T-helper 2 cell treated with Interferon-gamma antibody and Interleukin-4, amounts not matched to agents 100 ng/mL and 5 ng/mL, for 36 hours (primary cell): Measurements from ENCODE around the gene TSGA10. TPM values are rescaled to one million over a fixed set of nuclear protein-coding genes. Genes with fewer than 3 reads are reported as not detected.
"Not testable (repeated sequence)": the region's sequence is repeated elsewhere in the genome, so short reads cannot be mapped to it uniquely, and the experiment has no call there.

ENCODE experiments used
- intact Hi-C: fragments of 100-400 bp; cut with micrococcal nuclease; formaldehyde crosslinking; loops from one replicate; pipeline ENCODE4 v1.15.1; 2023
- total RNA-seq: library from RNA; stranded (reverse); gene quantifications from 2 replicates; pipeline ENCODE4 v1.2.3, GENCODE V29; 2022

TSGA10 gene, protein sequence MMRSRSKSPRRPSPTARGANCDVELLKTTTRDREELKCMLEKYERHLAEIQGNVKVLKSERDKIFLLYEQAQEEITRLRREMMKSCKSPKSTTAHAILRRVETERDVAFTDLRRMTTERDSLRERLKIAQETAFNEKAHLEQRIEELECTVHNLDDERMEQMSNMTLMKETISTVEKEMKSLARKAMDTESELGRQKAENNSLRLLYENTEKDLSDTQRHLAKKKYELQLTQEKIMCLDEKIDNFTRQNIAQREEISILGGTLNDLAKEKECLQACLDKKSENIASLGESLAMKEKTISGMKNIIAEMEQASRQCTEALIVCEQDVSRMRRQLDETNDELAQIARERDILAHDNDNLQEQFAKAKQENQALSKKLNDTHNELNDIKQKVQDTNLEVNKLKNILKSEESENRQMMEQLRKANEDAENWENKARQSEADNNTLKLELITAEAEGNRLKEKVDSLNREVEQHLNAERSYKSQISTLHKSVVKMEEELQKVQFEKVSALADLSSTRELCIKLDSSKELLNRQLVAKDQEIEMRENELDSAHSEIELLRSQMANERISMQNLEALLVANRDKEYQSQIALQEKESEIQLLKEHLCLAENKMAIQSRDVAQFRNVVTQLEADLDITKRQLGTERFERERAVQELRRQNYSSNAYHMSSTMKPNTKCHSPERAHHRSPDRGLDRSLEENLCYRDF
- total RNA-seq, result 2.5 and 3.5 TPM in 2 replicates

DNA sequence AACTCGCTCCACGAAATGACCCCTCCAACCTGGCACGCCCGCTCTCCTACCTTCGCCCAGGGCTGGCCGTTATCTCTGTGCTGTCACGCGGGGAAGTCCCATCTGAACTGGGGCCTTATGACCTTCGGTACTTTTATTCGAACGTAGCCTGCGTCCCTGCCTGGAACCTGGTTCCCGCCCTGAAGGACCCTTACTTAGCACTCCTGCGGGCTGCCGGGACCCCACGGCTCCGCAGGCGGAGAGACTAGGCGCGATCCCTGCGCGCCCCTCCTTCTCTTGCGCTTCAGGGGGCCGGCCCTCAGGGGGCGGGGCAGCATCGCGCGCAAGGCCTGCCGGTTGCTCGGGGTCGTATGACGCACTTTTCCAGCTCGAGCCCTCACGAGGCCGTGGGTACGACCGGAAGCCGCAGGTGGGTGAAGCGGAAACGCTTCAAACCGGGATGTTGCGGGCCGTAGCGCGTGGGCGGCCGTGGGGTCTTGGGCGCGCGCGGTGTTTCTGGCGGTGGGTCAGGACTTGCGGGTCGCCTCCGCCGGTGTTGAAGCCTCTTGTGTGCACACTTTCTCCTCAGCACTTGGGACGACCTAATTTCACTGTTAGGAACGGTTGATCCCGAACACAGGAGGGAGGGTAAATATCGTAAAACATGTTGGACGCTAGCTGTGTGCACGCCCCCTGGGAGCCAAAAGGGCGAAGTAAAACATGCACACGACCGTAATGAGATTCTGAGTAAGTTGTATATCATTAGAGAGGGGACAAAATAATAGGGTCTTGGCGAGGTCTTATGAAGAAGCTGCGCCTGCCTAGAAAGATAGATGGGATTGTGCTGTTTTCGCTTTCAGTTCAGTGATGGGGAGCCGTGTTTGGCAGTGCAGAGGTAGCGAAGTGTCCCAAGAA lies at the start of gene TSGA10, which contains the start of gene LIPT1:
TSS of gene TSGA10 (minus strand) at position 300 of the 894 bp plus-strand sequence. CDS start 45,503 bp downstream, outside the sequence.
TSS of gene LIPT1 (plus strand) at position 325 of the 894 bp plus-strand sequence. CDS start 6,991 bp downstream, outside the sequence.
- intact Hi-C loops, result loop anchor here (1.0 to 10.0 kb wide), 5 partner anchors 14 to 700 kb away; partner anchors contain the start of genes C2orf15, MITD1, MRPL30 and REV1

DNA sequence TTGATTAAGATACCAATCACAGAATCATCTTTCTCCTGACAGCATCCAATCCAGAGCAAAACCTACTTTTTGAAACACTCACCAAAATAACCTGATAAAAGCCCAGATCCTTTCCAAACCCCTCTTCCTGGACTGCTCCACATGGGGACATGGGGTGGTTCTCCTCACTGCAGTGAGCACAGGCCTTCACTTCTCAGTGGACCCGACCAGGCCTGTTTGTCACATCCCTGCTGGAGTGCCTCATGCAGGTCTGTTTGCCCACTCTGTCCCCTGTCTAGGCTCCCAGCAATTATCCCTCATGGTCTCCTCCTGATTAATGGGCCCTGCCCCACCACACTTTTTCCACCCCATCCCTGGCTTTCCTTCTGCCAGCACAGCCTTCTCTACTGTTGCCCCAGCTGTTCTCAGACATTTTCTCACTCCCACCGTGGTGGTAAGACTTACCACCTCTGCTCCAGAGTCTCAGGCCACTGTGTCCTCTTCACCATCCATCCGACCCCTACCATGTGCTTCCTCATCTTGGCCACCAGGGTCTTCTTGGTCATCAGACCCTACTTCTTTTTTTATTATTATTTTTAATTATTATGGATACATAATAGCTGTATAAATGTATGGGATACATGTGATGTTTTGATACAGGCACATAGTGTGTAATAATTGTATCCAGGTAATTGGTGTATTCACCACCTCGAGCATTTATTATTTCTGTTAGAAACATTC lies 47.4 kb upstream of the TSGA10 start:
- intact Hi-C loops, result no loop called here

- intact Hi-C loops, result no loop called here
Measured at GRCh38 chr2:99200076-99200800, 45.5 kb upstream of the TSGA10 start.

- intact Hi-C loops, result no loop called here
Measured at GRCh38 chr2:99198103-99198841, 43.5 kb upstream of the TSGA10 start.

- intact Hi-C loops, result not testable (repeated sequence)
Measured at GRCh38 chr2:99192364-99192763, 37.6 kb upstream of the TSGA10 start.

- intact Hi-C loops, result no loop called here
Measured at GRCh38 chr2:99190548-99190947, 35.8 kb upstream of the TSGA10 start.

DNA sequence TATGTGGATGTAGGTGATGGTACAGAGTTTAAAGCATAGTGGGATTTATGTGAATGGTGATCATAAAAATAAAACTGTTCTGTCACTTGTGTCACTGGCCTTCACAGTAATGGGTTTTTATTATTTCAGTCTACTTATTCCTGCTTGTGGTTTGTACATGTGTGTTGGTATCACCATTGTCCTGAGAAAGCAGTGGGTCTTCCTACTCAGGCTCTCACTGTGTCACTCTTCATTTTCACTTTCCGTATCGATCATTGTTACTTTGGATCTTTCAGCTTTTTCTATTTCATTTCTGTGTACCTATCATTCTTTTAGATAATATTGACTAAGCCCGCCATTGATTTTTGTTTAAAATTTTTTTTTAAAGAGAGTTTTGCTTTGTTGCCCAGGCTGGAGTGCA lies 33.6 kb upstream of the TSGA10 start:
- intact Hi-C loops, result no loop called here

DNA sequence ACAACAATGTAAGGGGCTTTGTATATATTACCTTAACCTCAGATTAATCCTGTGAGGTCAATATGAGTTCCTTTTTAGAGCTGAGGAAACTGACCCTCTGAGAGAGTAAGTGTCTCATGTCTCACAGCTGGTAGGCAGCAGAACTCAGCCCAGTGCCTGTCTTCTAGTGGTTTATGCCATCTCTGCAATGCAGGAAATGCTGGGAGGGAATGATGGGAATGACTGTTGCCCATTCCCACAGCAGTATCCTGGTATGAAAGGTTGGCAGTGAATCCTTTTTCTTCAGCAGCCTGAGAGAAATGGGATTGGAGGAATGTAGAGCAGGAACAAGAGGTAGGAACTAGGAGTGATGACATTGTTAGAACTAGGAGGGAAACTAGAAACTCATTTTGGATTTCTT lies 32.3 kb upstream of the TSGA10 start:
- intact Hi-C loops, result no loop called here

- intact Hi-C loops, result no loop called here
Measured at GRCh38 chr2:99184811-99185210, 30.1 kb upstream of the TSGA10 start.

DNA sequence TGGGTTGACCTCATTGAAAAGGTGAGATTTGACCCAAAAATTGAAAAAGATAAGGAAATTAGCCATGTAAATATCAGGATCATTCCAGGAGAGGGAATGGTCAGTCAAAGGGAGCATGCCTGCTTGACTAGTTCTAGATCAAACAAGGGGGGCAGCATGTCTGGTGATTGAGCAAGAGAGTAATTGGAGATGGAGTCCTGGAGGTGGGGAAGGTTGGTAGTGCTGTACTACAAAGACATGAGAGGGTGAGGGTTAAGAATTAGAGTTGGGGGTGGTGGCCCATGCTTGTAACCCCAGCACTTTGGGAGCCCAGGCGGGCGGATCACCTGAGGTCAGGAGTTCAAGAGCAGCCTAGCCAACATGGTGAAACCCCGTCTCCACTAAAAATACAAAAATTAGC lies 28.3 kb upstream of the TSGA10 start:
- intact Hi-C loops, result no loop called here

- intact Hi-C loops, result loop anchor here (1.0 kb wide), 4 partner anchors 26 to 309 kb away; partner anchors contain the start of genes C2orf15, REV1 and TXNDC9
Measured at GRCh38 chr2:99181624-99182000, 26.9 kb upstream of the TSGA10 start.

GRCh38 chr2:99180755-99181623 lies 26.2 kb upstream of the TSGA10 start, which contains the start of the genes MITD1 and MRPL30:
MITD1 (minus strand) TSS chr2:99181058; CDS start chr2:99180981, 77 bp downstream.
MRPL30 (plus strand) TSS chr2:99181184; CDS start chr2:99186204, 5,020 bp downstream.
- intact Hi-C loops, result loop anchor here (1.0 kb wide), 4 partner anchors 26 to 309 kb away; partner anchors contain the start of genes C2orf15, REV1 and TXNDC9

DNA sequence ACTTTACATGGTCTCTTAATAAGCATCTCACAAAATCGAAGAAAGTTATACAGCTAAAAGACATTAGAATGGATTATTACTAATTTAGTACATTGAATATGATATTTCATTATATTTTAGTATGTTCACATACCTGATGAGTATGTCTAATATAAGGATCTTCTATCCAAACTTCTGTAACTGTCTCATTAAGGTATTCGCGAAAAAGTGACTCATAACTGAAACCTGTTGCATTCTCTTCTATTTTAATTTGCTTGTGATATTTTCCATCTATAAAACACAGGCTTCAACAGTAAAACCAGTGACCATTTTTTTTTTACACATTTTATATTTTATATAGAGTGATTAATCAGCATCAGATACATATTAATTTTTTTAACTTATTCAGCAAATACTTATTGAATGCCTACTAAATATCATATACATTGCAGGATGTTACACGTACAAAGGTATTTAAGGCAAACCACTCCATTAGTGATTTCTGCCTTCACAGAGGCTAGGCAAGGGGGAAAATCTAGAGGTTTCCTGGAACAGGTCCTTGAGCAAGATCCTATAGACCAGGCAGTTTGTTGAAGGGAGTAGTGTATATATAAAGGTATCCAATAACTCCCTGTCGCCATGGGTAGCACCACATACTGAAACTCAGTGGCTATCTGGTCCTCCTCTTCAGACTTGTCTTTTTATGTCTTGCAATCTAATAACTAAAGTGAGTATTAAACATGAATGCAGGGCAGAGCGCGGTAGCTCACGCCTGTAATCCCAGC lies 16.8 kb upstream of the TSGA10 start:
- intact Hi-C loops, result no loop called here

DNA sequence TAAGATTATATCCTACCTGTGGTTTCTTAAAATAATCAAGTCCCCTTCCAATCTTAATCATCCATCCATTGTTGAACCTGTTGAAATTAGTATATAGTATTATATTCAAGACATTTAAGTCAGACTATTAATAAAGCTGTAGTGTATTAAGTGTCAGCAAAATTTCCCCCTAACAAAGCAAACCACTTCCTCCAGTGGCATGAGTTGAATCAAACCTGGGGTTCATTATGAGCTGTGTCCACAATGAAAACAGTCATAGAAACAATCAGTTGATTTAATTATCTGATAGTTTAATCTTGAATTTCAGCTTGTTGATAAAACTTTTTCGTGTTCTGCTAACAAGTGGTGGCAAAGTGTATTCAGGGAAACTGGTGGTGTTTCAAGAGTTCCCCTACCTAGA lies 14.8 kb upstream of the TSGA10 start:
- intact Hi-C loops, result no loop called here

GRCh38 chr2:99166218-99166617 lies 11.5 kb upstream of the TSGA10 start:
- intact Hi-C loops, result no loop called here

- intact Hi-C loops, result loop anchor here (10.0 kb wide), 2 partner anchors 335 to 705 kb away; partner anchors contain the start of gene REV1
Measured at GRCh38 chr2:99159594-99159993, 4.9 kb upstream of the TSGA10 start.

GRCh38 chr2:99158599-99158998 lies 3.9 kb upstream of the TSGA10 start:
- intact Hi-C loops, result loop anchor here (10.0 kb wide), 2 partner anchors 336 to 704 kb away; partner anchors contain the start of gene REV1
